ENCODE data around the gene PHF12.
"Not testable (repeated sequence)": the region's sequence is repeated elsewhere in the genome, so short reads cannot be mapped to it uniquely, and the experiment has no call there.

Gene PHF12

GRCh38 chr17:28899212-28899815 lies 52.0 kb downstream of the PHF12 start:
- DNase-seq, result peak; percentile 48

GRCh38 chr17:28898527-28898955 lies 52.8 kb downstream of the PHF12 start:
- no peak for DNase-seq

- DNase-seq, result peak; percentile 67
These were observed 53.4 kb downstream of the PHF12 start for GRCh38 chr17:28897769-28898526.

GRCh38 chr17:28896884-28897768 lies 54.2 kb downstream of the PHF12 start, which contains the start of gene FLOT2:
Gene FLOT2, minus strand, starts transcription at chr17:28897733. Its CDS starts 159 bp downstream, at chr17:28897574.
- DNase-seq, result peak; percentile 73

- no peak for DNase-seq
These were observed 54.8 kb downstream of the PHF12 start for GRCh38 chr17:28896491-28896883.

GRCh38 chr17:28895794-28896447 lies 55.4 kb downstream of the PHF12 start:
- no peak for DNase-seq

GRCh38 chr17:28893248-28894183 lies 57.8 kb downstream of the PHF12 start:
- DNase-seq, result not testable (repeated sequence)

GRCh38 chr17:28892024-28892423 lies 59.3 kb downstream of the PHF12 start:
- no peak for DNase-seq

GRCh38 chr17:28891201-28891600 lies 60.1 kb downstream of the PHF12 start:
- no peak for DNase-seq

GRCh38 chr17:28889996-28890395 lies 61.3 kb downstream of the PHF12 start:
- no peak for DNase-seq

- DNase-seq, result no peak
These were observed 62.5 kb downstream of the PHF12 start for GRCh38 chr17:28888832-28889231.

GRCh38 chr17:28887871-28888471 lies 63.3 kb downstream of the PHF12 start:
- no peak for DNase-seq

GRCh38 chr17:28885951-28886350 lies 65.4 kb downstream of the PHF12 start:
- DNase-seq, result no peak

- no peak for DNase-seq
These were observed 66.0 kb downstream of the PHF12 start for GRCh38 chr17:28885363-28885762.

GRCh38 chr17:28883967-28884702 lies 67.2 kb downstream of the PHF12 start:
- DNase-seq, result no peak

- no peak for DNase-seq
These were observed 69.0 kb downstream of the PHF12 start for GRCh38 chr17:28882154-28882895.

GRCh38 chr17:28881533-28882056 lies 69.7 kb downstream of the PHF12 start:
- no peak for DNase-seq

GRCh38 chr17:28880572-28880945 lies 70.8 kb downstream of the PHF12 start:
- DNase-seq, result no peak

GRCh38 chr17:28879886-28880571 lies 71.3 kb downstream of the PHF12 start:
- DNase-seq, result peak; percentile 57
